Loucy (cell line): ENCODE measurements around the gene FBXO36.
"Not testable (repeated sequence)": the region's sequence is repeated elsewhere in the genome, so short reads cannot be mapped to it uniquely, and the experiment has no call there.

Experiments used
- H2AFZ ChIP-seq: fragments of 200-600 bp; sonication (generic); 2 replicates; pipeline ENCODE4 v1.6.0; 2016; ENCODE audit warnings: antibody characterized with exemption, mild to moderate bottlenecking, low read length, moderate library complexity
- H3F3A ChIP-seq: fragments of 200-600 bp; 2 replicates; pipeline ENCODE4 v1.6.0; 2016; ENCODE audit warnings: antibody characterized with exemption, low read depth, mild to moderate bottlenecking
- H3K27me3 ChIP-seq: fragments of 200-600 bp; sonication (generic); 2 replicates; pipeline ENCODE4 v1.6.1; 2014; ENCODE audit warnings: low read length, mild to moderate bottlenecking; ENCODE audit not compliant: insufficient read depth, poor library complexity, severe bottlenecking
- H3K36me3 ChIP-seq: fragments of 200-600 bp; sonication (generic); 2 replicates; pipeline ENCODE4 v1.6.1; 2016; ENCODE audit warnings: low read length; ENCODE audit not compliant: insufficient read depth
- H3K4me1 ChIP-seq: fragments of 200-600 bp; sonication (generic); 2 replicates; pipeline ENCODE4 v1.5.1; 2014; ENCODE audit warnings: low read length, mild to moderate bottlenecking; ENCODE audit not compliant: insufficient read depth, poor library complexity, severe bottlenecking
- H3K4me2 ChIP-seq: fragments of 200-600 bp; sonication (generic); 2 replicates; pipeline ENCODE4 v1.6.0; 2014; ENCODE audit warnings: antibody characterized with exemption, low read length, low read depth, mild to moderate bottlenecking; ENCODE audit not compliant: poor library complexity, severe bottlenecking
- H3K4me3 ChIP-seq: fragments of 200-600 bp; sonication (generic); 2 replicates; pipeline ENCODE4 v1.5.1; 2014; ENCODE audit warnings: low read length, mild to moderate bottlenecking, mixed read lengths; ENCODE audit not compliant: poor library complexity, severe bottlenecking
- H3K79me2 ChIP-seq: fragments of 200-600 bp; sonication (generic); 2 replicates; pipeline ENCODE4 v1.6.1; 2014; ENCODE audit warnings: low read length; ENCODE audit not compliant: insufficient read depth
- H3K9ac ChIP-seq: fragments of 200-600 bp; sonication (generic); 2 replicates; pipeline ENCODE4 v1.6.0; 2014; ENCODE audit warnings: mild to moderate bottlenecking, low read depth, low read length, moderate library complexity; ENCODE audit not compliant: poor library complexity, severe bottlenecking
- H3K9me2 ChIP-seq: fragments of 200-600 bp; sonication (generic); replicated peaks from 2 replicates; pipeline ENCODE4 v1.6.1; 2016; ENCODE audit warnings: low read depth, low read length, mixed read lengths
- H3K9me3 ChIP-seq: fragments of 200-600 bp; sonication (generic); 2 replicates; pipeline ENCODE4 v1.6.1; 2014; ENCODE audit warnings: mild to moderate bottlenecking, antibody characterized with exemption, low read length, low read depth; ENCODE audit not compliant: insufficient read depth
- H4K20me1 ChIP-seq: fragments of 200-600 bp; sonication (generic); 2 replicates; pipeline ENCODE4 v1.6.0; 2014; ENCODE audit warnings: antibody characterized with exemption, low read length, mild to moderate bottlenecking; ENCODE audit not compliant: insufficient read depth, poor library complexity, severe bottlenecking
- CTCF ChIP-seq: fragments of 200-600 bp; sonication (generic); conservative IDR thresholded peaks from 2 replicates; pipeline ENCODE4 v1.5.1; 2014; ENCODE audit warnings: mild to moderate bottlenecking, antibody characterized with exemption, low read length
- EZH2phosphoT487 ChIP-seq: fragments of 200-600 bp; IDR thresholded peaks from 2 replicates; pipeline ENCODE4 v1.6.1; 2018; ENCODE audit warnings: antibody characterized with exemption, mild to moderate bottlenecking, moderate library complexity, borderline replicate concordance

Gene FBXO36

GRCh38 chr2:229955663-229956062, 33.4 kb downstream of the FBXO36 start:
- H3K4me1 ChIP-seq = no peaks in the 10 kb centered on the region
- H3K9ac ChIP-seq = no peak overlapping the region
- TF ChIP-seq EZH2phosphoT487 = no peak
- TF ChIP-seq CTCF = no peak
- H3K27me3 ChIP-seq = no peaks in the 10 kb centered on the region
- H3F3A ChIP-seq = no peaks in the 10 kb centered on the region
- H3K9me2 ChIP-seq = no peaks in the 10 kb centered on the region
- no peaks in the 10 kb centered on the region for H3K36me3 ChIP-seq
- H3K4me2 ChIP-seq = no peak overlapping the region
- H2AFZ ChIP-seq = no peak overlapping the region
- no peaks in the 10 kb centered on the region for H3K9me3 ChIP-seq
- H3K79me2 ChIP-seq = no peaks in the 10 kb centered on the region
- no peak overlapping the region for H3K4me3 ChIP-seq
- no peaks in the 10 kb centered on the region for H4K20me1 ChIP-seq

- Histone ChIP-seq H3K27me3 (no peaks in the 10 kb centered on the region), H3K9me2 (no peaks in the 10 kb centered on the region), H3K36me3 (no peaks in the 10 kb centered on the region), H3K4me1 (no peaks in the 10 kb centered on the region), H3K79me2 (no peaks in the 10 kb centered on the region), H3K9me3 (no peaks in the 10 kb centered on the region), H2AFZ (no peak overlapping the region), H3K4me3 (no peak overlapping the region), H4K20me1 (no peaks in the 10 kb centered on the region), H3K4me2 (peak overlapping the region; percentile 10), H3K9ac (no peak overlapping the region), H3F3A (no peaks in the 10 kb centered on the region)
- TF ChIP-seq EZH2phosphoT487 = no peak
- no peak for TF ChIP-seq CTCF
Measured at GRCh38 chr2:229956491-229956890, 34.2 kb downstream of the FBXO36 start.

GRCh38 chr2:229963596-229963995, 41.3 kb downstream of the FBXO36 start:
- H3F3A ChIP-seq, H3K4me3 ChIP-seq, H3K36me3 ChIP-seq: not testable (repeated sequence)

GRCh38 chr2:229969921-229970320, 47.6 kb downstream of the FBXO36 start:
- no peak overlapping the region for H2AFZ ChIP-seq
- H4K20me1 ChIP-seq = no peaks in the 10 kb centered on the region
- no peaks in the 10 kb centered on the region for H3K9me3 ChIP-seq
- H3K9ac ChIP-seq = no peak overlapping the region
- no peak overlapping the region for H3K4me2 ChIP-seq
- TF ChIP-seq CTCF (no peak), EZH2phosphoT487 (no peak)
- no peaks in the 10 kb centered on the region for H3K27me3 ChIP-seq
- H3K36me3 ChIP-seq = no peaks in the 10 kb centered on the region
- no peak overlapping the region for H3K4me3 ChIP-seq
- no peaks in the 10 kb centered on the region for H3K4me1 ChIP-seq
- no peaks in the 10 kb centered on the region for H3K79me2 ChIP-seq
- no peaks in the 10 kb centered on the region for H3F3A ChIP-seq
- no peaks in the 10 kb centered on the region for H3K9me2 ChIP-seq

More at GRCh38 chr2:229963596-229963995, 41.3 kb downstream of the FBXO36 start:
- H3K27me3 ChIP-seq, H3K9me2 ChIP-seq, H3K9me3 ChIP-seq, H2AFZ ChIP-seq, H3K4me1 ChIP-seq, H3K4me2 ChIP-seq, H3K79me2 ChIP-seq, H4K20me1 ChIP-seq, H3K9ac ChIP-seq: not testable (repeated sequence)
